IPS-18a (cell line): ENCODE data around the gene HNF1A.

Experiments
- H3K27ac ChIP-seq: one replicate; pipeline ENCODE4 v1.5.1; 2013; ENCODE audit warnings: low read length
- H3K27me3 ChIP-seq: one replicate; pipeline ENCODE4 v1.6.1; 2013; ENCODE audit warnings: mild to moderate bottlenecking, low read length; ENCODE audit not compliant: control insufficient read depth, insufficient read depth
- H3K36me3 ChIP-seq: one replicate; pipeline ENCODE4 v1.6.1; 2013; ENCODE audit warnings: low read depth, low read length; ENCODE audit not compliant: control insufficient read depth
- H3K4me1 ChIP-seq: one replicate; pipeline ENCODE4 v1.6.1; 2013; ENCODE audit warnings: low read depth, low read length; ENCODE audit not compliant: control insufficient read depth
- H3K4me3 ChIP-seq: one replicate; pipeline ENCODE4 v1.5.1; 2013; ENCODE audit warnings: low read length
- H3K9ac ChIP-seq: one replicate; pipeline ENCODE4 v1.6.1; 2013; ENCODE audit warnings: mild to moderate bottlenecking, low read length, moderate library complexity
- H3K9me3 ChIP-seq: one replicate; pipeline ENCODE4 v1.6.1; 2013; ENCODE audit warnings: low read depth, low read length; ENCODE audit not compliant: control insufficient read depth

The HNF1A gene

GRCh38 chr12:120961604-120962531 lies 16.5 kb upstream of the HNF1A start:
- Histone ChIP-seq H3K9me3 (no peaks in the 10 kb centered on the region), H3K36me3 (no peaks in the 10 kb centered on the region), H3K4me1 (no peaks in the 10 kb centered on the region), H3K9ac (no peak overlapping the region), H3K4me3 (no peak overlapping the region), H3K27me3 (no peaks in the 10 kb centered on the region), H3K27ac (no peak overlapping the region)

DNA sequence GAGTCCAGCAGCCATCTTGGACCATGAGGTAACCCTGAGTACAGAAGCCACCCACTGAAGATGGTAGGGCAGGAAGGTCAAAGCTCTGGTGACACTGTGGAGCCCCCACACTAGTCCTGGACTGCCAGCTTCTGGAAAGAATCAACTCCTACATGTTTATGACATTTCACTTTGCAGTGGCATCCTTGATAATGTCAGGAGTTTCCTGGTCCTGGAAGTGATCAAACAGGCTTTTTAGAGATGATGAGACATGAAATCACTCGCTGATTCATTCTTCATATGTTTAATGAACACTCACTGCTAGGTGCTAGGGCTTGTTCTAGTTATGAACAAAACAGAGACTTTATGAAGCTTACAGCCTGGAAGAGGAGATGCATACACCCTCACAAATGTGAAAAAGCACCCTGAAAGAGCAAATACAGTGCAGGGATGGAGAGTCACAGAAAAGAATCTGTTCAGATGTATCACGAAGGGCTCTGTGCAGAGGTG lies 15.8 kb upstream of the HNF1A start:
- no peak overlapping the region for H3K4me3 ChIP-seq
- no peaks in the 10 kb centered on the region for H3K36me3 ChIP-seq
- H3K9ac ChIP-seq = no peak overlapping the region
- H3K27me3 ChIP-seq = no peaks in the 10 kb centered on the region
- no peak overlapping the region for H3K27ac ChIP-seq
- H3K9me3 ChIP-seq = no peaks in the 10 kb centered on the region
- no peaks in the 10 kb centered on the region for H3K4me1 ChIP-seq

- no peak overlapping the region for H3K4me3 ChIP-seq
- no peaks in the 10 kb centered on the region for H3K9me3 ChIP-seq
- H3K27ac ChIP-seq = no peak overlapping the region
- H3K36me3 ChIP-seq = no peaks in the 10 kb centered on the region
- H3K4me1 ChIP-seq = no peaks in the 10 kb centered on the region
- no peak overlapping the region for H3K9ac ChIP-seq
- H3K27me3 ChIP-seq = no peaks in the 10 kb centered on the region
These were observed 14.0 kb upstream of the HNF1A start for GRCh38 chr12:120964298-120964697.

DNA sequence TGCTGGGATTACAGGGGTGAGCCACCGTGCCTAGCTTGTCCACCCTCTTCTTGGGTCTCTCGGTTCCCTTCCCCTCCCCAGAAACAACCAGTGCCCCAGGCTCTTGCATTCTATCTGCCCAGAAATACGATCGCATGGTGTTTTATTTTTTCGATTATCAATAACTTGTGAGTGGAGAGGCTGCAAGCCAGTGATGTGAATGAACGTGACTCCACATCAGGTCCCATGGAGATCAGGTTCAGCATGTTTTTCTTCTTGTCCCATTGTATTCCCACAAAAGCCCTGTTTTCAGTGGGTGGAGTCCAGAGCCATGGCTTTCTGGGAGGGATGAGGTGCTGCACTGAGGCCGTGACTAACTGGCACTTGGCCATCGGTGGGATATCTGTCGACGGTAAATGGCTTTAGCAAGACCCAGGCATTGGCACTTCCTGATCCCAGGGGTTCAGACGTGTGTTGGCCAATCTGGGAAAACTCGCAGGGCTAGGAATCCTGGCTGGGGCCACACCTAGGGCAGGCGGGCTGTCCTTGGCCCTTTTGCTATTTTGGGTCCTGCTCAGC lies 12.7 kb upstream of the HNF1A start:
- no peaks in the 10 kb centered on the region for H3K27me3 ChIP-seq
- H3K27ac ChIP-seq = no peak overlapping the region
- no peak overlapping the region for H3K4me3 ChIP-seq
- no peaks in the 10 kb centered on the region for H3K9me3 ChIP-seq
- no peaks in the 10 kb centered on the region for H3K36me3 ChIP-seq
- H3K9ac ChIP-seq = no peak overlapping the region
- H3K4me1 ChIP-seq = no peaks in the 10 kb centered on the region

GRCh38 chr12:120970310-120970709 lies 8.0 kb upstream of the HNF1A start:
- Histone ChIP-seq H3K36me3 (no peaks in the 10 kb centered on the region), H3K4me1 (peaks cover 6% of the 10 kb centered on the region), H3K9me3 (no peaks in the 10 kb centered on the region), H3K27ac (no peak overlapping the region), H3K9ac (no peak overlapping the region), H3K4me3 (no peak overlapping the region), H3K27me3 (no peaks in the 10 kb centered on the region)

DNA sequence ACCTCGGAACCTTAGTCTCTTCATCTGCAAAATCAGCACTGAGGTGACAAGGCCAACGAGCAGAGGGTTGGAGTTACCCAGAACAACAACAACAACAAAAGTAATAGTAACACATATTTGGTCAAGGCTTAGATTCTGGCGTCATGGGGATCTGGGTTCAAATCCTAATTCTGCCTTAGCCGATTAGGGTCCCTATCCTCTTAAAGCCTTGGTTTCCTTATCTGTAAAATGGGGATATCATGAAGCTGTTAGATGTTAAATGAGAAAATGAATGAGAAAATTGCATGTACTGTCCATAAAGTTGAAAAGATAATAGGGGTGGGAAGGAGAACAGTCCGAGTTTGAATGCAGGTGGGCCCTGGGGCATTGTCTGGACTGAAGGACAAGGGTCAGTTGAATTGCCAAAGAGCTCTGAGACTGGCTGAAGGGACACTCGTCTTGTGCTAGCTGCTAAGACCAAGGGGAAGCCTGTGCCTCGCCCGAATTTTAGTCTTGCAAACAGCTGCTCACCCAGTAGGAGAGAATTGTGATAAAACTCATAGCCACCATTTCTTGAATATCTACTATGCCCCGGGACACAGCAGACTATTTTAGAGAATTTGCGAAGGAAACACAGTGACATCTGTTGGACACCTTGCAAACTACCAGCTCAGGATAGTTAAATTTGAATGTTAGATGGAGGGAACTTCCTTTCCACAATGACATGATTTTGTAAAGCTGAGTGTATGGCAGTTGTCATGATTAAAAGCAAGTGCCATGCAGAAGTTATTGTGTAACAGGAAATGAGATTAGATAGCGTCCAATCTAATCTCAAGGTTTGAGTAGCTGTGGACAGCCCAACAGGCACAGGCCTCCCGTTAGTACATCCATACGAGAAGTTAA lies 6.8 kb upstream of the HNF1A start:
- H3K9me3 ChIP-seq = no peaks in the 10 kb centered on the region
- no peaks in the 10 kb centered on the region for H3K36me3 ChIP-seq
- H3K4me1 ChIP-seq = peaks cover 6% of the 10 kb centered on the region
- H3K27me3 ChIP-seq = no peaks in the 10 kb centered on the region
- H3K4me3 ChIP-seq = no peak overlapping the region
- H3K9ac ChIP-seq = no peak overlapping the region
- H3K27ac ChIP-seq = no peak overlapping the region

DNA sequence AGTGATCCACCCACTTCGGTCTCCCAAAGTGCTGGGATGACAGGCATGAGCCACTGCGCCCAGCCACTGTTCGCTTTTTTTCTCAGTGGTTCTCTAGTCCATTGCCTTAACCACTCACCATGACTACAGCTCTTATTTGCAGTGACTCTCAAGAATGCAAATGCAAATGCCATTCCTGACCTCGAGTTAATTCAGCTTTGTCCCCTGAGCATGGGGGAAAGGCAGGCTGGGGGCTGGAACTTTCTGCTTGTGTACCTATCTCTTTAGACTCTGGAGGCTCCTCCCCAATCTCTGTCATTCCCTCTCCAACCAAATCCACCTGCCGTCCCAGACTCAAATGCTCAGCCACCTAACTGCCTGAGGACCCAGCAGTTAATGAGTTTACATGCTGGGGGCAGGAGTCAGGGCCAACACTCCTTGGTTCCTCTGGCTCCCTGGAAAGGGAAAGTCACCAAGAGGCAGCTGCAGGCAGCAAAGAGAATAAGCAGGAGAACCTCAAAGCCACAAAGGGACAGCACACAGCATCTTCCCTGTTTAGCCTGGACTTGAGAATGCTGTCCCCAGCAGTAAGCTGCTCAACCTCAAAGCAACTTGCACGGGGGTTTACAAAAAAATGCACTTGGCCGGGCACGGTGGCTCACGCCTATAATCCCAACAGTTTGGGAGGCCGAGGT lies 5.3 kb upstream of the HNF1A start:
- peaks cover 6% of the 10 kb centered on the region for H3K4me1 ChIP-seq
- no peaks in the 10 kb centered on the region for H3K9me3 ChIP-seq
- no peaks in the 10 kb centered on the region for H3K27me3 ChIP-seq
- H3K36me3 ChIP-seq = no peaks in the 10 kb centered on the region
- no peak overlapping the region for H3K4me3 ChIP-seq
- no peak overlapping the region for H3K9ac ChIP-seq
- no peak overlapping the region for H3K27ac ChIP-seq

- no peak overlapping the region for H3K27ac ChIP-seq
- H3K9me3 ChIP-seq = no peaks in the 10 kb centered on the region
- H3K4me1 ChIP-seq = peaks cover 6% of the 10 kb centered on the region
- no peak overlapping the region for H3K9ac ChIP-seq
- no peaks in the 10 kb centered on the region for H3K27me3 ChIP-seq
- H3K36me3 ChIP-seq = no peaks in the 10 kb centered on the region
- no peak overlapping the region for H3K4me3 ChIP-seq
These were observed 630 bp upstream of the HNF1A start for GRCh38 chr12:120977531-120978295.

DNA sequence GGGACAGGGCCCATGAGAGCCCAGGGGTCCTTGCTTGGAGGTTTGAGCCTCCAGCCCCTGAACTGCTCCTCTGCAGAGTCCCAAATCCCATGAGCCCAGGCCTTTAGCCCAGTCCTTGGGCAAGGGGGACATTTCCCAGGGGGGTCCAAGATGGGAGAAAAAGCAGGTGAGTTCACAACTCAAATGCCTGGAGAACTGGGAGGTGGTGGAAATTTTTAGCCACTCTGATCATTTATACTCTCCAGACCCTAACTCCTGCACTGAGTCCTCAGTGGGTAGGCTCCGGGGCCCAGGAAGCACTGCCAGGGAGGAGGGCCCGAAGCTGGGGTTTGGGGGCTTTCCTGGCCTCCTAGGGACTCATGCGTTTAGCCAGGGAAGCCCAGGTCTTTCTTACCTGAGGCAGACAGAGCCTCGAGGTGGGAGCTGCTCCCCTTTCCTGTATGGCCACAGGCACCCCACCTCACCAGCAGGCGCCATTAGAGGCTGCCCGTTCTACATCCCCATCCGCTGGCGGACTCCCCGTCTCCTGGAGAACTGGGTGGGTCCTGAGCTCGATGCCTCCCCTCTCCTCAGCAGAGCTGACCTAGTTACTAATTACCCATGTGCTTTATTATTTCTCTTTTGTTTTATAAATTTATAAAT lies 998 bp downstream of the HNF1A start:
- Histone ChIP-seq H3K27me3 (no peaks in the 10 kb centered on the region), H3K4me3 (no peak overlapping the region), H3K4me1 (no peaks in the 10 kb centered on the region), H3K9me3 (no peaks in the 10 kb centered on the region), H3K27ac (no peak overlapping the region), H3K36me3 (no peaks in the 10 kb centered on the region), H3K9ac (no peak overlapping the region)

DNA sequence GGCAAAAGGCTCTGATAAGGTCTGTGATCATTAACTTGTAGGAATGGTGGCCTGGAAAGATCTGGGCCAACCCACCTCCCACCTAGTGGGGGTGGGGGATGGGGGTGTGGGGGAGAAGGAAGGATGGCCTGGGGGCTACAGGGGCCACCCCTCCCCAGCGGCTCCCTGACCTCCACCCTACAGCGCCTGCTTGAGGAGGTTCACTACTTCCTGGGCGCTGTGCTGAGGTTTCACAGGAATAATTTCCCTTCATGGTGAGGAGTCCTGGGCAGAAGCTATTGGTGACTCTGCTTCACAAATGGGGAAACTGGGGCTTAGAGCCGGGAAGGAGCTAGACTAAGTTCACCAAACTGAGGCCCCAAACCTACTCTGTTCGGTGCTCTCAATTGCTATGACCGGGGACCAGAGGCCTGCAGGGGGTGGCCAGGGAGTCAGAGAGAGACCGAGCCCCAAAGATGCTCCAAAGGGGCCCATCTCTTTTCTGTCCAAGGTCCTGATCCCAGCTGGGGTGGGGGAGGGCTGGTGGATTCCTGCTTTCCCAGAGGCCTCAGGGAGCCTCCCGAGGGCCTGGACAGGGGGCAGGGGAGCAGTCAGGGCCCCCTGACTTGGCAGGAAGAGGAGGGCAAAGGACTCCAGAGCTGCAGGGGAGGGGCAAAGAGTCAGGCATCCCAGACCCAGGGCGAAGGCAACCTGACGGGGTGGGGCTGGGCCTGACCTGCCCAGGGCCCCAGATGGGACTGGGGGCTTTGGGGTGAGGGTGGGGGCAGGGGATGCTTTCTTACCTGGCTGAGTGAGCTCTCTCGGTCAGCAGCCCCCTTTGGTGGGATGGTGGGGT lies 1.7 kb downstream of the HNF1A start:
- Histone ChIP-seq H3K9ac (no peak overlapping the region), H3K4me1 (no peaks in the 10 kb centered on the region), H3K27me3 (no peaks in the 10 kb centered on the region), H3K4me3 (no peak overlapping the region), H3K27ac (no peak overlapping the region), H3K9me3 (no peaks in the 10 kb centered on the region), H3K36me3 (no peaks in the 10 kb centered on the region)
